GM21529 (cell line): Measurements from ENCODE around the gene NLRC5.
A peak's percentile ranks its signal among the peaks of the same experiment; 100 is the strongest.

Experiments
- ATAC-seq: cut with Tn5 transposase; IDR thresholded peaks from one replicate; pipeline ENCODE4 v1.9.1; 2021; ENCODE audit not compliant: unreplicated experiment

NLRC5 gene

GRCh38 chr16:57123974-57124674 lies 134.8 kb downstream of the NLRC5 start:
- no peak for ATAC-seq

DNA sequence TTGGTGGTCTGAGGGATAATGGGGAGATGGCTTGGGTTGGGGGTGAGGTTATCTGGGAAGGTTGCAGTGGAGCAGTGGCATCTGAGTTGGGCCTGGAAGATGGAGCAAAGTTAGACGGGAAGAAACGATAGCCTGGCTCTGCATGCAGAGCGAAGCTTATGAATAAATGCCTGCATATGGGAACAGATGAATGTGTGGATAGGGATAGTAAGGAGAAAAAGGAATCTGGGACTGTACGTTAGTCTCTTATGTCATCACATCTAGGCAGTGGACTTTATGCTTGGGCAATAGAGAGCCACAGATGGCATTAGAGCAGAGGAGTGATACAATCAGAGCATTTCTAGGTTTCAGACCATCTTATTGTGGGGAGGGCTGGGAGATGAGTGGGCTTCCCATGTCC lies 136.0 kb downstream of the NLRC5 start:
- ATAC-seq, result no peak

DNA sequence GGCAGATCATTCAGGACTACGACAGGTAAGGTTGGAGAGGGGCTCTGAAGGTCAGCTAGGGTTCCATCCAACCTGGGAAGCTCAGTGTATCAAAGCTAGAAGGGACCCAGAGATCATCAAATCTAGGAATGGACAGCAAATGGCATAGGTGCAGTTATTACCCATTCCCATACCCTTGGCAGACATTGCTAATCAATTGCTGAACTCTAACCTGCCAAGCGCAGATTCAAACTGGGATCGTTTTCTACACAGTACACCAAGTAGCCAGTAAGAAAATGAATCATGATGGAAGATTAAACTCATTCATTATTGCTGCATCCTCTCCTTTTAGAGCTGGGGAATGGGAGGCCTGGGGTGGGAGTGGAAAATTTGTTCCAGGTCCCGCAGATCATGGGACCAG lies 136.6 kb downstream of the NLRC5 start:
- ATAC-seq, result no peak

- no peak for ATAC-seq
Observed at GRCh38 chr16:57126411-57126810, 137.1 kb downstream of the NLRC5 start.

DNA sequence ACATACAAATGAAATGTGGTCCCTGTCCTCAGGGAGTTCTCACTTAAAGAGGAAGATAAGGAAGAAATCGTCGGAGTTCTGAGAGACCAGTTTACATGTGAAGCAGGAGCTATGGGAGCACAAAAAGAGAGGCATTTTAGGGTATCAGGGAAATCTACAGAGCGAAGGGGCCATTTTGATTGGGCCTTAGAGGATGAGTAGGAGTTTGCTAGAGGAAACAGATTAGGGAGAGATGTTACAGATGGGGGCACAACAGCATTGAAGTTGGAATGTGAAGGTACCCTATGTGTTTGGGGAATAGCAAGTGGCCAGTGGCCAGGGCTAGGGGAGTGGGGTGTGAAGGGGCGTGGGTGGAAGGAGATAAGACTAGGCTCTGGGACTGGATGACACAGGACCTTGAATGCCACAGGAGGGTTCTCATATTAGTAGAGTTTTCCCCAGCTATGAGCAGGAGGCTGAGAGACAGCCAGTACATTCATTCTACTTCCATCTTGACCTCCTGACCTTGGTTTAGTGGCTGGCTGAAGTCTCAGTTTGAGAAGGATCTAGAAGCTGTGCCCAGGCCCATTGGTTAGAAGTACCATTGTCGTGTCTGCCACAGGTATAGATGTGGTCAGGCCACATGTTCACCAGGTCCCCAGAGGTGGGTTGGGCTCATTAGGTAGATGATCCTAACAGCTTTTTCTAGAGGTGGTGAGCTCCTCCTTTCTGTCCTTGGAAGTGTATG lies 137.8 kb downstream of the NLRC5 start:
- ATAC-seq, result peak; percentile 56

DNA sequence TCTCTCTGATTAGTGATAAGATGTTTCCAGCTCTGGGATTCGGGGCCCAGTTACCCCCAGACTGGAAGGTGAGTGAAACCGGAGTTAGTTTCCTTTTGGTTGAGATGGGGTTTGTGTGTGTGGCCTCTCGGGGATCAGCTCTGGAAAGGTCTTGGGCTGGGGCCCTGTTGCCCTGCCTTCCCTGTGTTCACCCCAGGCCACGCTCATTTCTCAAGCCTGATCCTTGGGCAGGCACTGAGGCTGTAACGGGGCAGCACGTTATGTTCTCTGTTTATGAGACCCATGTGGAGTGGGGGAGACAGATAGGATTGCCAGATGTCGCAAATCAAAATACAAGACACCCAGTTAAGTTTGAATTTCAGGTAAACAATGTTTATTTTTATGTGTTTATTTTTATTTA lies 138.5 kb downstream of the NLRC5 start:
- no peak for ATAC-seq

DNA sequence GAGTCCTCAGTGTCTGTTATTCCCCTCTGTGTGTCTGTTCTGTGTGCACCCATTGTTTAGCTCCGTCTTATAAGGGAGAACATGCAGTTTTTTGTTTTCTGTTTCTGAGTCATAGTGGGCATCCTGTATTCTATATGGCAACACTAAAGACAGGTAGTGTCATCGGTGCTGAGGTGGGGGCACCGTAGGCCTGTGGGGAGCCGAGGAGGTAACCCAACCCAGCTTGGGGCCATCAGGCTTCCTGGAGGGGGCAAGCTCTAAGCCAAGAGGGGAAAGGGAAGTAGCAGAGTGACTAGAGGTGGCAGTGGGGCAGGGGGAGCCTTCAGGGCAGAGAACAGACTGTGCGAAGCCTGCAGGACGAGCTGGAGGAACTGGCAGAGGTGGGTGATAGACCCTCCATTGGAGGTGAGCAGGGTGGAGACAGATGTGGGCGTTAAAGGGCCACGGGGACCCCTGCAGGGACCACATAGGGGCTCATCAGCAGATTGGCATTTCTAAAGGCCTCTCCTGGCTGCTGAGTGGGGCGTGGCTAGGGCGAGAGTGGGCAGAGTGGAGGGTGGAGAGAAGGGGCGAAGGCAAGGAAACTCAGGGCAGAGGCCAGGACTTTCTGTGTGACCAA lies 139.5 kb downstream of the NLRC5 start:
- no peak for ATAC-seq

- ATAC-seq, result no peak
Observed at GRCh38 chr16:57130950-57131321, 141.6 kb downstream of the NLRC5 start.

- ATAC-seq, result no peak
Observed at GRCh38 chr16:57131351-57131970, 142.1 kb downstream of the NLRC5 start.

GRCh38 chr16:57132470-57132869 lies 143.1 kb downstream of the NLRC5 start:
- ATAC-seq, result no peak

GRCh38 chr16:57133031-57133430 lies 143.7 kb downstream of the NLRC5 start:
- no peak for ATAC-seq
